KMS-11 (cell line): Measurements from ENCODE around the gene FBXO5.

Experiments used
- H2AFZ ChIP-seq: fragments of 200-600 bp; sonication (generic); 2 replicates; pipeline ENCODE4 v1.6.1; 2016; ENCODE audit warnings: antibody characterized with exemption, mixed run types, low read depth
- H3K27ac ChIP-seq: fragments of 200-600 bp; sonication (generic); 2 replicates; pipeline ENCODE4 v1.6.1; 2016; ENCODE audit warnings: mild to moderate bottlenecking, mixed run types
- H3K27me3 ChIP-seq: fragments of 200-600 bp; sonication (generic); 2 replicates; pipeline ENCODE4 v1.6.1; 2017; ENCODE audit warnings: mild to moderate bottlenecking, low read depth, mixed run types, moderate library complexity; ENCODE audit not compliant: insufficient read depth
- H3K36me3 ChIP-seq: fragments of 200-600 bp; sonication (generic); 2 replicates; pipeline ENCODE4 v1.6.1; 2017; ENCODE audit warnings: mild to moderate bottlenecking, mixed run types; ENCODE audit not compliant: insufficient read depth
- H3K4me1 ChIP-seq: fragments of 200-600 bp; sonication (generic); 2 replicates; pipeline ENCODE4 v1.6.1; 2016; ENCODE audit warnings: mild to moderate bottlenecking, low read depth, mixed run types; ENCODE audit not compliant: poor library complexity, severe bottlenecking
- H3K4me2 ChIP-seq: fragments of 200-600 bp; sonication (generic); 2 replicates; pipeline ENCODE4 v1.7.0; 2016; ENCODE audit warnings: mild to moderate bottlenecking, mixed run types
- H3K4me3 ChIP-seq: fragments of 200-600 bp; sonication (generic); IDR thresholded peaks from 2 replicates; pipeline ENCODE4 v1.6.1; 2017; ENCODE audit warnings: low read depth, low read length, mixed read lengths; ENCODE audit not compliant: insufficient read depth
- H3K79me2 ChIP-seq: fragments of 200-600 bp; sonication (generic); 2 replicates; pipeline ENCODE4 v1.6.1; 2016; ENCODE audit warnings: low read depth, mixed run types; ENCODE audit not compliant: insufficient read depth
- H3K9ac ChIP-seq: fragments of 200-600 bp; sonication (generic); 2 replicates; pipeline ENCODE4 v1.6.1; 2016; ENCODE audit warnings: mild to moderate bottlenecking, mixed run types
- H4K20me1 ChIP-seq: fragments of 200-600 bp; sonication (generic); 2 replicates; pipeline ENCODE4 v1.6.1; 2016; ENCODE audit warnings: mild to moderate bottlenecking, mixed run types; ENCODE audit not compliant: insufficient read depth
- CTCF ChIP-seq: fragments of 200-600 bp; sonication (generic); conservative IDR thresholded peaks from 2 replicates; pipeline ENCODE4 v1.6.1; 2017; ENCODE audit warnings: low read depth, mild to moderate bottlenecking, antibody characterized with exemption, low read length, moderate library complexity, mixed read lengths

The FBXO5 gene

GRCh38 chr6:152984513-152984872, 1.7 kb upstream of the FBXO5 start:
- peaks cover 67% of the 10 kb centered on the region for H3K79me2 ChIP-seq
- H4K20me1 ChIP-seq: peaks cover 13% of the 10 kb centered on the region
- H3K9ac ChIP-seq: peak overlapping the region; percentile 87
- H3K4me1 ChIP-seq: peaks cover 38% of the 10 kb centered on the region
- 0 out of 2 replicates have a peak overlapping the region, but pooled peaks have one; percentile 19 for H2AFZ ChIP-seq
- H3K36me3 ChIP-seq: no peaks in the 10 kb centered on the region; the same call in 1 of the 2 replicates
- H3K27me3 ChIP-seq: no peaks in the 10 kb centered on the region
- H3K4me2 ChIP-seq: peak overlapping the region; percentile 84
- no peak overlapping the region for H3K4me3 ChIP-seq
- peak overlapping the region; percentile 84 for H3K27ac ChIP-seq
- TF ChIP-seq CTCF: no peak

DNA sequence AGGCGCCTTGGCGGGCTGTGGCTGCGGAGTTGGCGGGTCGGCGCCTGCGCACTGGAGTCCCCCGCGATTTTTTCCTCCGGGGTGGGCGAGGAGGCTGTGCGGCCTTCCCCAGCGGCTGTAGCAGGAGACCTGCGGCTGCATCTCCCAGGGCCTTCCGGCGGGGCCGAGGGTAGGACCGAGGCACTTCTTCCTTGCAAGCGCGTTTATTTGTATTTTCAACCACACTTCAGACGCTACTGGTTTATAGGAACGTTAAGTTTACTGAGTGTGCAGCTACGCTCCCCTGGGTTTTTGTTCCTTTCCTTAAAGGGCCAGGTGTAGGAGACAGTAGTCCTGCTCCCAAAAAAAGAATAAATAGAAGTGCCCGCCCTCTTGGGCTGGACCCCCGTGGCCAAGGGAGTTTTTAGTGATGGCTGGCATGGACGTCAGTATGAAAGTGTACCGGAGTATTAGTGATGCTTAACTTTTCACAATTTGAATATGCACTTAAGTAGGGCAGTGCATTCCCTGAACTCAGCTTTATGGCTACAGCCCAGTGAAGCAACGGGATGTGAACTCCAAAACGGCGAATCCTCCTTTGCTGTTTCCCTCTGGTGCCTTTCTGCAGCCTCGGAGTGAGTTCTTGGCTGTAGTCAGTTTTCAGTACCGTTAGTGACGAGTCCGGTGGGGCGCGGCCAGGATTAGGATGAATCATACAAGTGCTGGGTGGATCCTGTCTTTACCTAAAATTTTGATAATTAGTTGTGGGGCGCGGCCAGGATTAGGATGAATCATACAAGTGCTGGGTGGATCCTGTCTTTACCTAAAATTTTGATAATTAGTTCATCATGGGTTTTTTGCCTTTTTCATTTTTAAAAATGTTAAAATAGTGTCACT, 1.0 kb upstream of the FBXO5 start:
- peaks cover 73% of the 10 kb centered on the region for H3K79me2 ChIP-seq
- TF ChIP-seq CTCF: no peak
- H4K20me1 ChIP-seq: peaks cover 19% of the 10 kb centered on the region
- H3K9ac ChIP-seq: peak overlapping the region; percentile 87
- H2AFZ ChIP-seq: peak overlapping the region; percentile 43
- no peak overlapping the region for H3K4me3 ChIP-seq
- peaks cover 5% of the 10 kb centered on the region for H3K36me3 ChIP-seq
- peaks cover 45% of the 10 kb centered on the region for H3K4me1 ChIP-seq
- peak overlapping the region; percentile 84 for H3K27ac ChIP-seq
- H3K4me2 ChIP-seq: peak overlapping the region; percentile 84
- no peaks in the 10 kb centered on the region for H3K27me3 ChIP-seq

DNA sequence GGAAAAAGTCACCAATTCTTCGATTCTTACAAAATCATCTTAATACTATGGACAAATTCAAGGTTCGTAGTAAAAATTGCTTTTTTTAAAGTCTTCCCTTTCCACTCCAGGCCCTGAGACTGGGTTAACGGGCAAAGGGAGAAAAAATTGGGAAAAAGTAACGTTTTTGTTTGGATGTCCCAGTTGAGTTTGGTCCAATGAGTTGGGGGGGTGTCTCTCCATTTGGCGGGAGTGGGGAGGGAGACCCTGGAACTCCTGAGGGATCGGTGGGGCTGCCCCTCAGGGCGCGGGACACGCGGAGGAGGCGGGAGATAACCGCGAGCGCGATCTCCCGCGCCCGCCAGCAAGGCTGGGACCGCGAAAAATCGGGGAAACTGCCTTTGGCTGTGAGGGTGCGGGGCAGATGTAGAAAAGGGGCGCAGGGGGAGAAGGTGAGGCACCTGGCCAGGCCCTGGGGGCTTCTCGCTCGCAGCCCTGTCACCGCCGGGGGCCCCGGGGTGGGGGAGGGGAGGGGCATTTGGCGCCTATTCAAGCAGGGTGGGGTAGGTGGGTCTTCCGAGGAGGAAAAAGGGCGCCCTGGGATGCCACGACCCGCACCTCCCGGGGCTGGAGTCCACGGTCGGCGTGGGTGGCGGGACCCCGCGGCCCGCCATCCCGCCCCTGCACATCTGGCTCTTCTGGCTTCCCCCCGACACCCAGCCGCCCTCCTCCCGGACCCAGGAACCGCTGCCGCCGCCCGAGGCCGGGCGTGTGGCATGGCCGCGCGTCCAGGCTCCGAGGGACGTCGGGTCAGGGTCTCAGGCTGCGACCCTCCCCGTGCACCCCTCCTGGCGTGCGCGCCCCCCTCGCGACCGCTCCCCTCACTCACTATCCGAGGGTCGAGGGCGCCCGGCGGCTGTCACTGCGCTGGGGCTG, 595 bp downstream of the FBXO5 start:
- Histone ChIP-seq H4K20me1 (peaks cover 31% of the 10 kb centered on the region), H2AFZ (0 out of 2 replicates have a peak overlapping the region, but pooled peaks have one; percentile 31), H3K4me1 (peaks cover 59% of the 10 kb centered on the region), H3K79me2 (peaks cover 90% of the 10 kb centered on the region), H3K36me3 (peaks cover 5% of the 10 kb centered on the region), H3K27ac (peak overlapping the region; percentile 84), H3K4me2 (peak overlapping the region; percentile 77), H3K27me3 (no peaks in the 10 kb centered on the region), H3K9ac (peak overlapping the region; percentile 87), H3K4me3 (no peak overlapping the region)
- no peak for TF ChIP-seq CTCF

DNA sequence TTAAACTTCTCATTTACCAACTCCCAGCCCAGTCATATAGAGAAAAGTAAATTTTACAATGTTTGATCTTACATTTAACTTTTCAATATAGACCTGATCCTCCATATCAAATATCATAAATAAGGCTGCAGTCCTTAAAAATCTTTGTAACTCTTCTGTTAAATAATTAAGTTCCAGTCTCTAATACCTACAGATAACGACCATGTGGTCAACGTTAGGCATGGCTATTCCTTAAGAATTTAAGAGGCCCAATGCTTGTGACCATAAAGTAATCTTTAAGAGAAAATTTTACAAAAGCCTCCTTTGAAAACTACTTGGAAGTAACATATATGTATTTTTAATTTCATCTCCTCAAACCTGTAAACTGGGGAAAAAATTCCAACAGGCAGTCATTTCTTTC, 1.6 kb downstream of the FBXO5 start:
- Histone ChIP-seq H3K27me3 (no peaks in the 10 kb centered on the region), H2AFZ (no peak overlapping the region), H3K36me3 (peaks cover 11% of the 10 kb centered on the region), H3K79me2 (peaks cover 92% of the 10 kb centered on the region), H3K4me1 (peaks cover 62% of the 10 kb centered on the region), H4K20me1 (peaks cover 38% of the 10 kb centered on the region), H3K4me3 (no peak overlapping the region), H3K9ac (peak overlapping the region; percentile 87), H3K27ac (no peak overlapping the region), H3K4me2 (peak overlapping the region; percentile 77)
- no peak for TF ChIP-seq CTCF
